SJSA1 (cell line): ENCODE results near the gene SEMA7A. TPM values are rescaled to one million over a fixed set of nuclear protein-coding genes. Genes with fewer than 3 reads are reported as not detected.
"Not testable (repeated sequence)": the region's sequence is repeated elsewhere in the genome, so short reads cannot be mapped to it uniquely, and the experiment has no call there.

Experiments used
- DNase-seq, 2 experiments: peaks; one replicate each; pipeline ENCODE4 v3.0.0-alpha.2; 2015 to 2020; ENCODE audit warnings: low spot score in 2 of 2, low read depth in 1 of 2
- H3K27ac ChIP-seq: fragments of 250-450 bp; sonication (Bioruptor Pico); 2 replicates; pipeline ENCODE4 v1.5.1; 2020; ENCODE audit warnings: mild to moderate bottlenecking, moderate library complexity
- H3K27me3 ChIP-seq: fragments of 250-450 bp; sonication (Bioruptor Pico); replicated peaks from 2 replicates; pipeline ENCODE4 v1.5.1; 2020; ENCODE audit warnings: mild to moderate bottlenecking, moderate library complexity
- H3K36me3 ChIP-seq: fragments of 250-450 bp; sonication (Bioruptor Pico); 2 replicates; pipeline ENCODE4 v1.5.1; 2020; ENCODE audit warnings: mild to moderate bottlenecking
- H3K4me1 ChIP-seq: fragments of 250-450 bp; sonication (Bioruptor Pico); replicated peaks from 2 replicates; pipeline ENCODE4 v1.6.1; 2021; ENCODE audit warnings: mild to moderate bottlenecking
- H3K4me3 ChIP-seq: fragments of 250-450 bp; sonication (Bioruptor Pico); 2 replicates; pipeline ENCODE4 v1.5.1; 2020; ENCODE audit warnings: mild to moderate bottlenecking
- H3K9me3 ChIP-seq: fragments of 250-450 bp; sonication (Bioruptor Pico); replicated peaks from 2 replicates; pipeline ENCODE4 v1.5.1; 2020; ENCODE audit warnings: mild to moderate bottlenecking
- total RNA-seq: library from RNA; depleted of rRNA; stranded (reverse); fragments of >200 nt; shearing (Covaris generic); gene quantifications from 2 replicates; pipeline ENCODE4 v1.2.3, GENCODE V29; 2014

Gene SEMA7A
- total RNA-seq, 1 experiment from 2014 or later, result 5.4 TPM

DNA sequence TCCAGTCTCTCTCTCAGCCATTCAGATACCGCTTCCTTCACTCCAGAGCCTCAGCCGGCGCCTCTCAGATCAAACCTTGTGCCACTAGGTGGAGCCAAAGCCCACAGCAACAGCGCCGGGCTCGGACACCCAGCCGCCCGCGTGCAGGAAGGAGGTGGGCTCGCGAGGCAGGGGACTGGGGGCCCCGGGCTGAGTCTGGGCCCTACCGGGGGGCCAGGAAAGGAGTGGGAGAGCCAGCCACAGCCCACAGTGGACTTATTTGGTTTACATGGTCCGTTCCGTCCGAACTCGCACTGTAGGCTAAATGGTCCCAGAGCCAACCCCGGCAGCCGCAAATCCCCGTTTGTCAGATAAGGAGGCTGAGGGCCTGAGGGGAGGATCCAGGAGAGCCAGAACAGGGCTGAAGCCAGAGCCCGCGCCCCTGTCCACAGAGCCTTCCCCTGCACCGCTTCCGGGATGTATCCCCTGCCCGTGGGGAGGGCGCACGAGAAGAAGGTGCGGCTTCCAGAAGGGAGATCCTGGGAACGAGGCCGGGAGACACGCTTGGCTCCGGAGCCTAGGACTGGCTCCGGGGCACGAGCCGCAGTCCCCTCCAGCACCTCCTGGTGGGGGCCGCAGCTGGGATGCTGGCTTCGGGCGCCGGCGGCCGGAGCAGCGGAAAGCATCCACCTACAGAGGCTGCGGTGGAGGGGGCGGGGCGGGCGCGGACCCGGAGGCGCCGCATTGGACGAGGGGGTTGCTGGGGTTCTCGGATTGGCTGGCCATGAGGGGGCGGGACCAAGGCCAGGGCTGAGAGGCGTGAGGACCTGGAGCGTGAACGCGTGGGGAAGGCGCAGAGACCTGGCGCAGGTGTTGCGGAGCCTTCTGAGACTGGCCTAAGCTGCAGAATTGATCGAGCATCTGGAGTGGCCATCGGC lies 59.8 kb downstream of the SEMA7A start:
- peak overlapping the region; percentile 43 for H3K4me3 ChIP-seq
- H3K36me3 ChIP-seq, result no peaks in the 10 kb centered on the region
- no peaks in the 10 kb centered on the region for H3K9me3 ChIP-seq
- DNase-seq, result peak; percentile 87 to 91
- H3K27ac ChIP-seq, result no peak overlapping the region
- H3K27me3 ChIP-seq, result peaks cover 16% of the 10 kb centered on the region; the same call in 1 of the 2 replicates
- peaks cover 18% of the 10 kb centered on the region for H3K4me1 ChIP-seq

DNA sequence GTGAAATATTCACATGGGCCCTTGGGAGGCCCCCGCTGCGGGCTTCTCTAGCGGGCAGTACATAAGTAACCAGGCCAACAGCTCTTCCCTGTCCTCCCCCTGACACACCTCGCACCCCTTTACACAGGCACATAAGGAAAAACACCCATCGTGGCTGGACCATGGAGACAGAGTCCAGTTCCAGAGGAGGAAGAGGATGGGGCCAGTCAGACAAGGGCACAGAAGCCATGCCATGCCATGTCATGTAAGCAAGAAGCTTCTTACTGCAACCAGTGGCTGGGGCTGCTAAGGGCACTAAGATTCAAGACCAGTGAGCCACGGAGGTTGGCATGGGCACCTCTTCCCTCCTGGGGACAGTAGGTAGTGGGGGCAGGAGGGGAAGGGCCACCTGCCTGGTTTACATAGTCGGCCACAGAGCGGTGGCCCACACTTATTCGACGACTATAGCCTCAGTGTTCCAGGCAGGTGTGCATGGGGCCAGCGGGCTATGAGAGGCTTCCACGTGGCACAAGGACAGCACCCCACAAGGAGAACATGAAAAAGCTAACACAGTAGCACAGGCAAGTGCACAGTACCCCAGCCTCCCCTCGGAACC lies 60.6 kb downstream of the SEMA7A start:
- Histone ChIP-seq H3K36me3 (no peaks in the 10 kb centered on the region), H3K27me3 (peaks cover 16% of the 10 kb centered on the region; the same call in 1 of the 2 replicates), H3K9me3 (no peaks in the 10 kb centered on the region), H3K4me1 (peaks cover 18% of the 10 kb centered on the region), H3K4me3 (no peak overlapping the region), H3K27ac (no peak overlapping the region)
- no peak for DNase-seq

DNA sequence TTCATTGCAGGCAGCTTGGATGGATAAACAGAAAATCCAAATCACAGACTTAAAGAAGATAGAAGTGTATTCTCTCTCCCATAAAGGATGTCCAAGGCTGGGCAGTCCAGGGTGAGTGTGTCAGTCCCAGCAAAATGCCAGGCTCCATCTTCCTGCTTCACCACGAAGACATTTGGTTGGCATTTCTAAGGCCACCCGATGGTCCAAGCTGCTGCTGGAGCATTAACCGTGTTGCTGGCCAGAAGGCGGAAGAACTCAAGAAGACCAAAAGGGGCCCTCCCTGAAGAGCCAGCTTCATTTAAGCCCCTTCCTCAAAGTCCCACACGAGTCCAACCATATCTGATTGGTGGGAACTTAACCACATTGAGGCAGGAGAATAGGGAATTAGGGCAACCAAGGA lies 63.3 kb downstream of the SEMA7A start:
- Histone ChIP-seq H3K27ac (no peak overlapping the region), H3K9me3 (no peaks in the 10 kb centered on the region), H3K4me3 (no peak overlapping the region), H3K36me3 (no peaks in the 10 kb centered on the region), H3K4me1 (peaks cover 23% of the 10 kb centered on the region), H3K27me3 (peaks cover 27% of the 10 kb centered on the region)
- no peak for DNase-seq

DNA sequence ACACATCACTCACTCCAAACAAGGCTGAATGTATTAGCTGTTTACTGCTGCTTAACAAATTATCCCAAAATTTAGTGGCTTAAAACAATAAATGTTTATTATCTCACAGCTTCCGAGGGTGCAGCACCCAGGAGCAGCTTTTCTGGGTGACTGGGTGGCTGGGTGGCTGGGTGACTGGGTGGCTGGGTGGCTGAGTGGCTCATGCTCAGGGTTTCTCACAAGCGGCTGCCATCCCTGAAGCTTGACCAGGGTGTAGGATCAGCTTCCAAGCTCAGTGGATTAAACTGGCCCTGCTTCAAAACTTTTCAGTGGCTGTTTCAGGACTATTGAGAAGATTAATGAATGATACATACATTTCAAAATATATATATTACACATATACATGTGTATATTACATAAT lies 64.0 kb downstream of the SEMA7A start:
- Histone ChIP-seq H3K4me1 (peaks cover 22% of the 10 kb centered on the region), H3K36me3 (no peaks in the 10 kb centered on the region), H3K27me3 (peaks cover 32% of the 10 kb centered on the region), H3K27ac (no peak overlapping the region), H3K4me3 (no peak overlapping the region), H3K9me3 (no peaks in the 10 kb centered on the region)
- DNase-seq, result no peak

DNA sequence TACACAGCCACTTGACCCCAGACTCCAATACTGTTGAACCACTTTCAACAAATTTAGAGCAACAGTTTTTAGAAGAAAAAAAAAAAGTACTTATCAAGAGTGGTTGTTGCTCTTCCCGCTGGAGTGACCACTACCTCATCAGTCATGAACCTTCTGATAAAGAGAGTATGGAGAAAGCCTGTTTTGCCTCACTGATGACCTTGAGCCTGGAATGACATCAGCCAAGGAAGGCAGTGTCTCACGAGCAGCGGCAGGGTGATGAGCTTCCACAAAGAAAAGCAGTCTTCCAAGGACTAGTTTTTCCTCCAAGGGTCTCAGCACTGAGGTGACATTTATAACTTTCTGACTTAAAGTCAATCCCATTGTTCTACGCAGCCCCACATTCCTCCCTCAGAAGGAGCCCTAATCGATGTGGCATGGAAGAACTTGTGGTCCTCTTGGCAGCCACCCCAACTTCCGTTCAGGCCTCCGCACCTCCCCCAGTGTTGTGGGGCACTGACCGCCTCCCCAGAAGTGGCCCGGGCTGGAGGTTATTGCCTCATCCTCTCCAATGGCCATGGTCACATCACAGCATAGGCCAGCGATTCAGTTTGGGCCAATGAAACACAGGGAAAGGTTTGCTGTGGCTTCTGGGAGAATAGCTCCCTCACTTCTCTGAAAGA lies 64.5 kb downstream of the SEMA7A start:
- Histone ChIP-seq H3K27me3 (peaks cover 32% of the 10 kb centered on the region), H3K4me3 (no peak overlapping the region), H3K27ac (no peak overlapping the region), H3K9me3 (no peaks in the 10 kb centered on the region), H3K36me3 (no peaks in the 10 kb centered on the region), H3K4me1 (peaks cover 17% of the 10 kb centered on the region)
- no peak for DNase-seq

- no peak for DNase-seq
- Histone ChIP-seq H3K27me3 (peaks cover 36% of the 10 kb centered on the region), H3K4me1 (peaks cover 8% of the 10 kb centered on the region), H3K4me3 (no peak overlapping the region), H3K9me3 (no peaks in the 10 kb centered on the region), H3K36me3 (no peaks in the 10 kb centered on the region), H3K27ac (no peak overlapping the region)
Observed at GRCh38 chr15:74368121-74368520, 65.6 kb downstream of the SEMA7A start.

- DNase-seq, result no peak
- H3K27me3 ChIP-seq, result peaks cover 41% of the 10 kb centered on the region
- H3K9me3 ChIP-seq, result no peaks in the 10 kb centered on the region
- H3K4me3 ChIP-seq, result no peak within 1 kb of the TSS
- no peak within 1 kb of the TSS for H3K27ac ChIP-seq
- H3K4me1 ChIP-seq, result peaks cover 8% of the 10 kb centered on the region
- H3K36me3 ChIP-seq, result no peaks in the 10 kb centered on the region
Observed at GRCh38 chr15:74367296-74367854, 66.4 kb downstream of the SEMA7A start, which contains the start of gene CYP11A1. TSS of gene CYP11A1 (minus strand) at chr15:74367646. CDS start at chr15:74367585, 61 bp downstream.

GRCh38 chr15:74365598-74366445 lies 67.9 kb downstream of the SEMA7A start:
- H3K27me3 ChIP-seq, result peaks cover 37% of the 10 kb centered on the region
- H3K27ac ChIP-seq, result no peak overlapping the region
- H3K9me3 ChIP-seq, result no peaks in the 10 kb centered on the region
- DNase-seq, result peak in 1 of 2 experiments; percentile 27
- H3K4me1 ChIP-seq, result peaks cover 8% of the 10 kb centered on the region
- H3K4me3 ChIP-seq, result peak overlapping the region; percentile 47
- no peaks in the 10 kb centered on the region for H3K36me3 ChIP-seq

GRCh38 chr15:74364936-74365597 lies 68.7 kb downstream of the SEMA7A start:
- Histone ChIP-seq H3K36me3 (no peaks in the 10 kb centered on the region), H3K27me3 (peaks cover 32% of the 10 kb centered on the region), H3K27ac (no peak overlapping the region), H3K9me3 (no peaks in the 10 kb centered on the region), H3K4me3 (peak overlapping the region; percentile 47; the same call in 1 of the 2 replicates), H3K4me1 (peaks cover 8% of the 10 kb centered on the region)
- DNase-seq, result no peak

GRCh38 chr15:74362482-74362881 lies 71.3 kb downstream of the SEMA7A start:
- no peak for DNase-seq
- Histone ChIP-seq H3K36me3 (no peaks in the 10 kb centered on the region), H3K4me3 (no peak overlapping the region), H3K9me3 (no peaks in the 10 kb centered on the region), H3K4me1 (peaks cover 8% of the 10 kb centered on the region), H3K27me3 (peaks cover 29% of the 10 kb centered on the region), H3K27ac (no peak overlapping the region)

- H3K36me3 ChIP-seq, H3K4me1 ChIP-seq, H3K4me3 ChIP-seq, H3K27ac ChIP-seq, DNase-seq, H3K9me3 ChIP-seq: not testable (repeated sequence)
- H3K27me3 ChIP-seq, result peaks cover 21% of the 10 kb centered on the region
Observed at GRCh38 chr15:74360855-74361254, 72.9 kb downstream of the SEMA7A start.

DNA sequence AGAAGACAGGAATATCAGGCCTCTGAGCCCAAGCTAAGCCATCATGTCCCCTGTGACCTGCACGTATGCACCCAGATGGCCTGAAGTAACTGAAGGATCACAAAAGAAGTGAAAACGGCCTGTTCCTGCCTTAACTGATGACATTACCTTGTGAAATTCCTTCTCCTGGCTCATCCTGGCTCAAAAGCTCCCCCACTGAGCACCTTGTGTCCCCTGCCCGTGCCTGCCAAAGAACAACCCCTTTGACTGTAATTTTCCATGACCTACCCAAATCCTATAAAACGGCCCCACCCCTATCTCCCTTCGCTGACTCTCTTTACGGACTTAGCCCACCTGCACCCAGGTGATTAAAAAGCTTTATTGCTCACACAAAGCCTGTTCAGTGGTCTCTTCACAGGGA lies 74.4 kb downstream of the SEMA7A start:
- not testable (repeated sequence) for H3K36me3 ChIP-seq, H3K4me3 ChIP-seq, H3K4me1 ChIP-seq, H3K27ac ChIP-seq, H3K9me3 ChIP-seq, DNase-seq
- H3K27me3 ChIP-seq, result peaks cover 13% of the 10 kb centered on the region
